Adrenal gland (tissue), 12 donors: ENCODE data around the gene STIM1. TPM values are rescaled to one million over a fixed set of nuclear protein-coding genes. Genes with fewer than 3 reads are reported as not detected.

ENCODE experiments used
- DNase-seq, 7 donors: peaks; one replicate each; pipeline ENCODE4 v3.0.0-alpha.2; 2019 to 2020
- H3K27ac ChIP-seq, 5 donors: fragments of 200-600 bp; sonication (generic) in 4 of 5; 1 replicate in 3 of 5; 2 replicates in 2 of 5; pipeline versions ENCODE4 v1.5.1 to v1.8.0; 2016 to 2020; ENCODE audit warnings: mild to moderate bottlenecking in 1 of 5
- H3K27me3 ChIP-seq: fragments of 200-600 bp; 2 replicates; pipeline ENCODE4 v1.8.0; 2021
- H3K36me3 ChIP-seq, 2 donors: fragments of 200-600 bp; replicated peaks in 1 of 2; 1 replicate in 1 of 2; 2 replicates in 1 of 2; pipeline versions ENCODE4 v1.5.1 to v1.8.0; 2018 to 2022
- H3K4me1 ChIP-seq, 2 donors: fragments of 200-600 bp; replicated peaks in 1 of 2; 1 replicate in 1 of 2; 2 replicates in 1 of 2; pipeline versions ENCODE4 v1.5.1 to v1.8.0; 2018 to 2021
- H3K4me3 ChIP-seq, 4 donors: fragments of 200-600 bp; sonication (generic) in 3 of 4; one replicate each; pipeline ENCODE4 v1.5.1; 2016 to 2018
- H3K9me3 ChIP-seq, 3 donors: fragments of 200-600 bp; sonication (generic) in 1 of 3; replicated peaks in 1 of 3; 1 replicate in 2 of 3; 2 replicates in 1 of 3; pipeline versions ENCODE4 v1.5.1 to v1.8.0; 2016 to 2021
- POLR2A ChIP-seq, 2 donors: fragments of 450-650 bp; IDR thresholded peaks; one replicate each; pipeline ENCODE4 v1.6.1; 2017; ENCODE audit warnings: antibody characterized with exemption in 2 of 2, mild to moderate bottlenecking in 2 of 2, moderate library complexity in 1 of 2
- WGBS, 4 donors: extraction: QIAGEN DNeasy Blood & Tissue Kit in 2 of 4; methylation state at CpG; one replicate each; pipeline versions ENCODE4 v1.1.5 to v1.1.7; 2013 to 2017; 5-methylcytosine and 5-hydroxymethylcytosine counted together
- intact Hi-C, 2 donors: fragments of 100-400 bp; cut with DNase I; formaldehyde crosslinking; loops; one replicate each; pipeline versions ENCODE4 v1.14.1 to v1.15.0; 2022 to 2023
- polyA plus RNA-seq, 3 donors: library from polyadenylated mRNA; stranded (reverse); fragments of 200-250 nt in 2 of 3; fragments of 350-450 nt in 1 of 3; fragmentation: Illumina TruSeq in 1 of 3; extraction: RNeasy Lipid Tissue Mini Kit (QIAGEN cat#74804) in 1 of 3; gene quantifications; one replicate each; pipeline ENCODE4 v1.2.3, GENCODE V29; 2013 to 2014
- total RNA-seq, 9 donors: library from RNA; depleted of rRNA in 4 of 9; stranded (reverse); fragments of >200 nt in 4 of 9; fragments of 120-200 nt in 1 of 9; fragmentation: NEBNext Ultra II Directional in 1 of 9; extraction: Animal tissue kit (Norgen Biotek cat#: 25700) in 1 of 9; gene quantifications; one replicate each; pipeline versions ENCODE4 v1.1.0 to v1.2.4, GENCODE V29; 2013 to 2023
- TF ChIP-seq, protein P1 (sequence below), 6 experiments: fragments of 450-650 bp in 4 of 6; fragments of 200-600 bp in 2 of 6; sonication (generic) in 1 of 6; IDR thresholded peaks; 1 replicate in 5 of 6; 2 replicates in 1 of 6; pipeline versions ENCODE4 v1.5.1 to v1.8.0; 2016 to 2021; ENCODE audit warnings: antibody characterized with exemption in 6 of 6, mild to moderate bottlenecking in 2 of 6, moderate library complexity in 1 of 6
- donor health status: healthy with polysubstance abuse.
- donor health status: Bipolar disorder and iron deficiency.
- donor health status: DM: yes; HTN: yes; CAD: no.
- donor health status: DM: no; HTN: no; CAD: no.
- donor health status: DM: no; HTN: no; CAD: no.
- donor health status: DM: yes; HTN: yes; CAD: no.

Gene STIM1
- total and polyA plus RNA-seq, 12 donors: 7.8 to 44.1 (median 32.5) TPM

DNA sequence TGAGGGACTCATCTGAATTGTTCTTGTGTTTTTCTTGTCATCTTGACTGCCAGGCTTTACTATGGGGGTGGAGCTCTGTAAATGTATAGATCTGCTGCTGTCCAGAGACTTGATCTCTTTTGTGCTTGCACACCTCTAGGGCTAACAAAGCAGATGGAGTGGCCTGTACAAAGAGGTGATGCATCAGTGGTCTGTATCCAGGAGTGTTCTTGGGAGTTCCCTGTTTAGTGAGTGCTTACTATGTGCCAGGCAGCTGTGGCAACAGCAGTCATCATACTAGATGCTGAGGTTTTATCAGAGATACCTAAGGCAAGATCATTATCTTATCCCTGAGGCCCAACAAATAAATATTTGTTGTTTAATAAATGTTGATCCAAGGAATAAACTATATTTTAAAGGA lies 33.4 kb downstream of the STIM1 start:
- Histone ChIP-seq H3K36me3 (no peaks in the 10 kb centered on the region), H3K9me3 (no peaks in the 10 kb centered on the region), H3K27ac (no peak overlapping the region), H3K4me3 (no peak overlapping the region), H3K4me1 (peaks cover 5 to 17% of the 10 kb centered on the region in 2 donors), H3K27me3 (no peaks in the 10 kb centered on the region)
- DNase-seq: no peak
- no peak for TF ChIP-seq POLR2A (IDR thresholded peaks at IDR 0.05)
- TF ChIP-seq, protein P1, sequence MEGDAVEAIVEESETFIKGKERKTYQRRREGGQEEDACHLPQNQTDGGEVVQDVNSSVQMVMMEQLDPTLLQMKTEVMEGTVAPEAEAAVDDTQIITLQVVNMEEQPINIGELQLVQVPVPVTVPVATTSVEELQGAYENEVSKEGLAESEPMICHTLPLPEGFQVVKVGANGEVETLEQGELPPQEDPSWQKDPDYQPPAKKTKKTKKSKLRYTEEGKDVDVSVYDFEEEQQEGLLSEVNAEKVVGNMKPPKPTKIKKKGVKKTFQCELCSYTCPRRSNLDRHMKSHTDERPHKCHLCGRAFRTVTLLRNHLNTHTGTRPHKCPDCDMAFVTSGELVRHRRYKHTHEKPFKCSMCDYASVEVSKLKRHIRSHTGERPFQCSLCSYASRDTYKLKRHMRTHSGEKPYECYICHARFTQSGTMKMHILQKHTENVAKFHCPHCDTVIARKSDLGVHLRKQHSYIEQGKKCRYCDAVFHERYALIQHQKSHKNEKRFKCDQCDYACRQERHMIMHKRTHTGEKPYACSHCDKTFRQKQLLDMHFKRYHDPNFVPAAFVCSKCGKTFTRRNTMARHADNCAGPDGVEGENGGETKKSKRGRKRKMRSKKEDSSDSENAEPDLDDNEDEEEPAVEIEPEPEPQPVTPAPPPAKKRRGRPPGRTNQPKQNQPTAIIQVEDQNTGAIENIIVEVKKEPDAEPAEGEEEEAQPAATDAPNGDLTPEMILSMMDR (IDR thresholded peaks at IDR 0.05): no peak
- intact Hi-C loops: no loop called here

DNA sequence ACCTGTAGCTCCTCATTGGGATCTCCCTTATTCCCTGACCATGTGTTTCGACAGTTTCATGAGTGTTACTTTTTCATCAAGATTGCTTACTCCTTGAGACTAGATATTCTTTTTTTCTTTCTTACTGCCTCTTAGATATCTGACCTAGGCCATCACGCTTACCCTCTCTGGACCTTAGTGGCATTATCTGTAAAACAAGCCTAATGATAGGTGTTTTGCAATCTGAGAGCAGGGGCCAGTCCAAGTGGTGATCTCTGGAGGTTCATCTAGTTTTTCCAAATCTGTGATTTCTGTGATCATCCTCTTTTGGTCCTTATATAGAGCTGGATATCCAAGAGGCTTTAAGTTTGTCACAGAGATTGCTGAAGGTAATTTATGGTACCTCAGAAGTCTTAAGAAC lies 34.5 kb downstream of the STIM1 start:
- H3K4me3 ChIP-seq: no peak overlapping the region
- no peak for TF ChIP-seq POLR2A (IDR thresholded peaks at IDR 0.05)
- TF ChIP-seq, protein P1 (IDR thresholded peaks at IDR 0.05): no peak
- H3K4me1 ChIP-seq: peaks cover 5 to 25% of the 10 kb centered on the region in 2 donors
- H3K9me3 ChIP-seq: no peaks in the 10 kb centered on the region
- no peak for DNase-seq
- no peak overlapping the region for H3K27ac ChIP-seq
- 97 to 100% (median 99%) methylated on average over 2 of the region's 2 CpGs for WGBS, 4 donors
- no peaks in the 10 kb centered on the region for H3K27me3 ChIP-seq
- intact Hi-C loops: no loop called here
- H3K36me3 ChIP-seq: no peaks in the 10 kb centered on the region

DNA sequence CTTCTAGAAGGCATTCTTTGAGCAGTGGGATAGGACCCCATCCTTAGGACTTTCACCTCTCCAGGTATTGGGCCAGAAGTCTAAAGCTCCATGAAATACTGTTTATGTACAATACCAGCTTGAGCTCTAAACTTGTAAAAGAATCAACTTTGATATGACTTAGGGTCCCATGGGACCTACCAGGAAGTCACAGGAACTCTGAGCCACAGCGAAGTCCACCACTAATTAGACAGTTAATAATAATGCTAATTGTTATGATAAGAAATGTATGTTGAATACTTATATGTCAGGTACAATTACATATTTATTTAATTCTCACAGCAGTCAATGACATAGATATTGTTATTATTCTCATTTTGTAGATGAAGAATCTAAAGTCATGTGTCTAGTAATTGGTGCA lies 35.3 kb downstream of the STIM1 start:
- Histone ChIP-seq H3K27me3 (no peaks in the 10 kb centered on the region), H3K36me3 (no peaks in the 10 kb centered on the region), H3K9me3 (no peaks in the 10 kb centered on the region), H3K4me1 (peaks cover 1 to 24% of the 10 kb centered on the region in 2 donors), H3K4me3 (no peak overlapping the region), H3K27ac (no peak overlapping the region)
- no peak for DNase-seq
- no peak for TF ChIP-seq POLR2A (IDR thresholded peaks at IDR 0.05)
- TF ChIP-seq, protein P1 (IDR thresholded peaks at IDR 0.05): no peak
- intact Hi-C loops: no loop called here
- 74 to 83% (median 79%) methylated on average over 1 of the region's 1 CpG for WGBS, 4 donors

DNA sequence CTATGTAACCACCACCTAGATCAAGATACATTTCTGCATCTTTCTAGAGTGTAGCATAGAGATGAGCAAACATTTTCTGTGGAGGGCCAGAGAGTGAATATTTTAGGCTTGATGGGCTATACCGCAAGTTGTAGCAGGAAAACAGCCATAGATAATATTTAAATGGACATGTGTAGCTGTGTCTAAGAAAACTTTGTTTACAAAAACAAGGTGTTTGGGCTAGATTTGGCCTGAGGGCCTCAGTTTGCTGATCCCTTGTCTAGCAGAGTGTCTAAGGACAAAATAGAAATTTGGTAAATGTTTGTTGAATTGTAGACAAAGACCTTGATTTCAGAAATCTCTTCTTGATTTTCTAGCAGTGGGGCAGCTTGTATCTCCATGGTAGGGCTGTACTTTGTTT lies 36.3 kb downstream of the STIM1 start:
- Histone ChIP-seq H3K36me3 (no peaks in the 10 kb centered on the region), H3K4me3 (no peak overlapping the region), H3K27me3 (no peaks in the 10 kb centered on the region), H3K4me1 (peaks cover 0 to 24% of the 10 kb centered on the region in 2 donors), H3K9me3 (no peaks in the 10 kb centered on the region), H3K27ac (no peak overlapping the region)
- no peak for DNase-seq
- no peak for TF ChIP-seq POLR2A (IDR thresholded peaks at IDR 0.05)
- TF ChIP-seq, protein P1 (IDR thresholded peaks at IDR 0.05): no peak
- 94 to 100% (median 96%) methylated on average over 1 of the region's 1 CpG for WGBS, 4 donors
- intact Hi-C loops: no loop called here
